NCI-H1417 (cell line): ENCODE results near the gene TCAP.
"Not testable (repeated sequence)": the region's sequence is repeated elsewhere in the genome, so short reads cannot be mapped to it uniquely, and the experiment has no call there.

Experiments
- DNase-seq, 3 experiments: peaks; one replicate each; lab custom pipeline; 2025; lab: John Stamatoyannopoulos, UW

Gene TCAP

GRCh38 chr17:39679521-39680192, 14.5 kb downstream of the TCAP start:
- DNase-seq, result no peak

DNA sequence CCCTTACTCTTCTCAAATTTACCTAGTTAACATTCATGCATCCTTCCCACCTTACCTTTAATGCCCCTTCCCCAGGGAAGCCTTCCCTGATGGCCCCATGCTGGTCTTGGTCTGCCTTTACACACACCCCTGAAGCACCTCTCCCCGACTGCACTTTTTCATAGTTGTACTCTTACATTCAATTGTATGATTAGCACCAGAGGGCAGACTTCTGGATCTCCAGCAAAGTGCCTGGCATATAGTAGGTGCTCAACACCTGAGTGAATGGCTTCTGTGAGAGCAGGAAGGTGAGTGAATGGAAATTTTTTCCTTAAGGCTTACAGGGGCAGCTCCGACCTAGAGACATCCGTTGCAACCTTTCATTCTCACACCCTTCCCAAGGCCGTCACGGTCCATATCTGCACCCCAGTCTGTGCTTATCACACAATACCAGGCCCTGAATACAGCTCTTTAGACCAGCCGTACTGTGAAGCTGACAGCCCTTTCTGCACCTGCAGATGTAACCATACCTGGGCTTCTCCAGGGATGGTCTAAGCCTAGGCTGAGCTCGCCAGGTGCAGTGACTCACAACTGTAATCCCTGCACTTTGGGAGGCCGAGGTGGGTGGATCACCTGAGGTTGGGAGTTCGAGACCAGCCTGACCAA, 18.3 kb downstream of the TCAP start:
- DNase-seq, result no peak

GRCh38 chr17:39684369-39685192, 19.4 kb downstream of the TCAP start:
- no peak for DNase-seq

GRCh38 chr17:39687101-39687545, 22.0 kb downstream of the TCAP start:
- no peak for DNase-seq

- DNase-seq, result peak; percentile 90 to 97 (median 96)
Observed at GRCh38 chr17:39687546-39688474, 22.7 kb downstream of the TCAP start, which contains the start of gene PGAP3. TSS of gene PGAP3 (minus strand) at chr17:39688057. CDS start at chr17:39688014, 43 bp downstream.

GRCh38 chr17:39688475-39688835, 23.3 kb downstream of the TCAP start:
- DNase-seq, result peak in 2 of 3 experiments; percentile 37 to 67

DNA sequence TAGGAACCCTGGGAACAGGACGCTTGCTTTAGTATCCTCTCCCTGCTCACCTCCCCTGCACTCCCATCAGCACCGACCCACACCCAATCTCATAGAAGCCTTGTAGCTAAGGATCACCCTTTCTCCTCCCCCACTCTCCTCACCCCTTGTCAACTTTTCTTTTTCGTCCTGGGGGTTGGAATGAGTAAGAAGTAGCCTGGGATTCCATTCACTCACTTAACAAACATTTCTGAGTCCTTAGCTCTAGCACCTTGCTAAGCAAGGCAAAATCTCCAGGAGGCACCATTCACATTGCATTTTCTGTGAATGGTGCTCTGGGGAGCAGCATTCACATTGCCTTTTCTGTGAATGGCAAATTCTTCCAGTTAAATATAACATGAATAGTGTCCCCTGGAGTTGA, 23.8 kb downstream of the TCAP start:
- peak in 2 of 3 experiments; percentile 36 to 55 for DNase-seq

DNA sequence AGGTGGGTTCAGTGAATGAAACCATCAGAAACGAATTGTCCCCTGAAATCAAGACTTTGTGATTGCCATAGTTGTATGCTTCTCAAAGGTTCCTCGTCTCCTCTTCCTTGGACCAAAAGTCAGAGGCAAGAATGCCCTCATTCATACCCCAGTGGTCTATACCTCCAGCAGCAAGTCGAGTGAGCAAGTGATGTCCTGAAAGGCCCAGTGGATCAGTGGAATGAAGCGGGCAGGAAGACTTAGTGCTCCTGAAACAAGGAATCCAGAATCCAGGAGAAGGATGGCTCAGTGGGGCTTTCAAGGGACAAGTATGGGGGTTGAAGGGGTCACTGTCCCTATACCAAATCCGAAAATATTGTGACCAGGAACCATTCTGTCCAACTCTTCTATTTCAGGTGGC, 29.4 kb downstream of the TCAP start:
- no peak for DNase-seq

- no peak for DNase-seq
Observed at GRCh38 chr17:39695089-39695474, 29.9 kb downstream of the TCAP start.

DNA sequence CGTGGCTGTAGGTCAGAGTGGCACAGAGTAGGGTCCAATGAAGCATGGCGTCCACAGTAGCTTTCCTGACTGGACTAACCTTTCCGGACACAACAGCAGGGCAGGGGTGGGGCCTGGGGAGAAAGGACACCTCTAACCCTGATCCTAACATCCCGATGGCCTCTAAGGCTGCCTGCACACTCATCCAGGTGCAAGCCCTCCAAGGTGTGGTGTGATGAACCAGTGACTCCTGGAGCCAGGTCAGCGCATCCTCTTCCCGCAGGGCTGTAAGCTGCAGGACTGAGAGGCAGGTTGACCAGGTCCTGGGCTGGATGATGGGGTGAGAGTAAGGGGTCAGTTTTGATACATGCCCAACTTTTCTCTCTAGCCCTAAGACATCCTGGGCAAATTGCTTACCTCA, 31.6 kb downstream of the TCAP start:
- no peak for DNase-seq

DNA sequence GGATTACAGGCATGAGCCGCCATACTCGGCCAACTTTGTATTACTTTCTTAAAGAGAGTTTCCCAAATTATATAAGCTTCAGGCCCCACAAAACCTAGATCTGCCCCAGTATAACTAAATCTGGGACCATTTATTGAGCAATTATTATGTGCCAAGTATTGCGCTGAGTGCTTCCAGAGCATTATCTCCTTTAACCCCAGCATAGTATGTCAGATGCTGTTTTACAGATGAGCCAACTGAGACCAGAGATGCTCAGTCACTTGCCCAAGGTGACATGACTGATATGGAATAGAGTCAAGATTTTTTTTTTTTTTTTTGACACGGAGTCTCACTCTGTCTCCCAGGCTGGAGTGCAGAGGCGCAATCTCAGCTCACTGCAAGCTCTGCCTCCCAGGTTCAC, 32.8 kb downstream of the TCAP start:
- no peak for DNase-seq

DNA sequence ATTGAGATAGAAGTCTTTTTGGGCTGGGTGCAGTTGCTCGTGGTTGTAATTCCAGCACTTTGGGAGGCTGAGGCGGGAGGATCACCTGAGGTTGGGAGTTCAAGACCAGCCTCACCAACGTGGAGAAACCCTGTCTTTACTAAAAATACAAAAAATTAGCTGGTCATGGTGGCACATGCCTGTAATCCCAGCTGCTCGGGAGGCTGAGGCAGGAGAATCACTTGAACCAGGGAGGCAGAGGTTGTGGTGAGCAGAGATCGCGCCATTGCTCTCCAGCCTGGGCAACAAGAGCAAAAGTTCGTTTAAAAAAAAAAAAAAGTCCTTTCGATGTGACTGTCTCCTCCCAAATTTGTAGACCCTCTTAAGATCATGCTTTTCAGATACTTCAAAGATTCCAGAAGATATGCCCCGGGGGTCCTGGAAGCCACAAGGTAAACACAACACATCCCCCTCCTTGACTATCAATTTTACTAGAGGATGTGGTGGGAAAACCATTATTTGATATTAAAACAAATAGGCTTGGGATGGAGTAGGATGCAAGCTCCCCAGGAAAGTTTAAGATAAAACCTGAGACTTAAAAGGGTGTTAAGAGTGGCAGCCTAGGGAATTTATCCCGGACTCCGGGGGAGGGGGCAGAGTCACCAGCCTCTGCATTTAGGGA, 34.1 kb downstream of the TCAP start:
- not testable (repeated sequence) for DNase-seq

GRCh38 chr17:39699818-39700147, 34.6 kb downstream of the TCAP start, which contains the start of gene ERBB2:
TSS of gene ERBB2 (plus strand) at chr17:39700064. CDS start at chr17:39700239, 175 bp downstream.
- DNase-seq, result no peak

DNA sequence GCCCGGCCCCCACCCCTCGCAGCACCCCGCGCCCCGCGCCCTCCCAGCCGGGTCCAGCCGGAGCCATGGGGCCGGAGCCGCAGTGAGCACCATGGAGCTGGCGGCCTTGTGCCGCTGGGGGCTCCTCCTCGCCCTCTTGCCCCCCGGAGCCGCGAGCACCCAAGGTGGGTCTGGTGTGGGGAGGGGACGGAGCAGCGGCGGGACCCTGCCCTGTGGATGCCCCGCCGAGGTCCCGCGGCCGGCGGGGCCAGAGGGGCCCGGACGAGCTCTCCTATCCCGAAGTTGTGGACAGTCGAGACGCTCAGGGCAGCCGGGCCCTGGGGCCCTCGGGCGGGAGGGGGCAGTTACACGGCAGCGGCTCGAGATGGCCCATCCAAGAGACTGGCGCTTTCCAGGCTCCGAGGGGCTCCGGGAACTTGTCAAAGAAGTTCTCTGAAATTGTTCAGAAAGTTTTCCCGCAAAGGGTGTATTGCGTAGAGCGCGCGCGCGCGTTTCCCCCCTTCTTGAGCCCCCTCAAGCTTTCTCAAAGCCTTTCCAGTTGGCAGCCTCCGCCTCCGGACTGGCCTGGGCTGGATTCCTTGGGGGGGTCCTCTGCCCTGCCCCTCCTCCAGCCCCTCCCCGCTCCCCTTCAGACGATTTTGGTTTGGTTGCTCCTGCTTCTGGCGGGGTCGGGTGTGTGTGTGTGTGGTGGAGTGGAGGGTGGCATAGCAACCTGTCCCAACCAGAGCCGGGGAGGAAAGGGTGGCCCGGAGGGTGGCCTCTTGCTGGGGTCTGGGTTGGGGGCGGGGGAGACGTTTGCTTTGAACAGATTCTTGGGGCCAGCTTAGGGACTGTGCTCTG, 35.2 kb downstream of the TCAP start:
- DNase-seq, result no peak

DNA sequence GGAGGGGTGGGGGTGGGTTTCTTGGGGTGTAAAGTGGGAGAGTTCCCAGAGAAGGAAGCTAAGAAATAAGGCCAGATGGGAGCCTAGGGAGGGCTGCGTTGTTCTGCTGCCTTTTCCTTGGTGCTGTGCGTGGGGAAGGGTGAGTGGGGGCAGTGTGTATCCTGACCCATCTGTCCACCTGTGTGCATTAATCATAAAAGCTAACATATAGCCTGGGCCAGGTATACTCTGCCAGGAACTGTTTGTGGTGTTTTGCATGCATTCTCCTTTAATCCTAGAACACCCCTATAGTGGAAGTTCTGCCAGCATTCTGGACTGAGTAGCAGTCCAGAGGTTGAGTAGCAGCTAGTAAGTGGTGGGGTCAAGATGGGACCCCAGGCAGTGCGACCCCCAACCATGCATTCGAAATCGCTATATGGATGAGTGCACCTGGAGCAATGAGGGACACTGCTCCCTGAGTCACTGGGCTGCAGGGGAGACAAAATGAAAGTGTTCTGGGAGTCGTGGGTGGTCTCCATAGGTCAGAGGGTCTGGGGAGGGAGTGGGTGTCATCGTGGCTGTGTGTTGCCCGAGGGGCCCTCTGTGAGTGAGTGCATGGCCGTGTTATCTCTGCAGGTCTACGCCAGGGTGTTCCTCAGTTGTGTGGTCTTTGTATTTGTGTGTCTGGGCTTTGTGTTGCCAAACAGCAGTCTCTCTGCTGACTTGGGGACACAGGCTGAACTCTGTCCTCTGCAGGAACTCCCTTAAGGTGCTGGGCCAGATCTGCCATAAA, 36.0 kb downstream of the TCAP start:
- DNase-seq, result no peak

DNA sequence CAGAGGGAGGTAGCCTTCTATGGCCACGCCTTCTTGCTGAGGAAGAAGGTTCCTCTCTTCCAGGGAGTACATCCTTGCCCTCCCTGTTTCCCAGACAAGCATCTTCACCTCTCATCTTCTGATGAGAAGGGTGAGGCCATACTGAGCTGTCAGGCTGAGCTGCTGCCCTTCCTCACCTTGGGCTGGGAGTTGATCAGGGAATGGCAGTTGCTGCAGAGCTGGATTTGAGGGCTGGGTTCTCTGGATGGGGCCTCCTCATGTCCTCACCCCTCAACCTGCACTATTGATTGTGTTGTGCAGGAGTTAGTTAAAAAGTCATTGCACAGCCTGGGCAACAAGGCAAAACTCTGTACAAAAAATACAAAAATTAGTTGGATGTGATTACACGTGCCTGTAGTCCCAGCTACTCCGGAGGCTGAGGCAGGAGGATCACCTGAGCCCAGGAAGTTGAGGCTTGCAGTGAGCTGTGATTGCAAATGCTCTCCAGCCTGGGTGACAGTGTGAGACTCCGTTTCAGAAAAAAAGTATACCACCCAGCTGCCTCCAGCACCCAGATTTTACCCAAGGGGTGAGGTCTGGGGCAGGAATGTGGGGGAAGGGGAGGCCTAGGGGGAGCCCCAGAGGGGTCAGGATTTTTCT, 36.8 kb downstream of the TCAP start:
- DNase-seq, result no peak

- DNase-seq, result peak in 1 of 3 experiments; percentile 10
Observed at GRCh38 chr17:39702901-39703893, 38.0 kb downstream of the TCAP start.

DNA sequence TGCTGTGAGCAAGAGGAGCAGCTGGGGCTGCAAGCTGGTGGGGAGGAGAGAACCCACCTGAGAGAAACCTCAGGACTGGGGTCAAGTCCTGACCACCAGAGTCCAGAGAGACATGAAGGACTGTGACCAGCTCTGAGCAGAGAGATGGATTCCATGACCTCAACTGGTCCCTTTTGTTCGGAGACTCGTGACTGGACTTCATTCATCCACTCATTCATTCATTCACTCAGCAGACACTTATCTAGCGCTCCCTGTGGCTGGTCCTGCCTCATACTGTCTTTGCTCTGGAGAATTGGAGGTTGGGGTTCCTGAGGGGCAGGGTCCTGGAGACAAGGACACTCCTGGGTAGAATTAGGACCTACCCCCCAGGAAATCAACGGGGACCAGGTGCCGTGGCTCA, 38.8 kb downstream of the TCAP start:
- DNase-seq, result no peak
